AG10803 (cell line): ENCODE measurements around the gene UCN3.

Experiments used
- DNase-seq: peaks from one replicate; pipeline ENCODE4 v3.0.0; 2010; ENCODE audit warnings: low read depth
- H3K4me3 ChIP-seq: 2 replicates; pipeline ENCODE4 v1.5.1; 2011; ENCODE audit warnings: mild to moderate bottlenecking, low read length, control low read depth
- CTCF ChIP-seq: conservative IDR thresholded peaks from 2 replicates; pipeline ENCODE4 v1.5.1; 2011; ENCODE audit warnings: mild to moderate bottlenecking, low read length, control low read depth, inconsistent platforms

The UCN3 gene

GRCh38 chr10:5418584-5418983 is 53.8 kb downstream of the UCN3 start:
- no peak for TF ChIP-seq CTCF
- DNase-seq = no peak
- no peak overlapping the region for H3K4me3 ChIP-seq

GRCh38 chr10:5419466-5420094 is 54.8 kb downstream of the UCN3 start:
- no peak for TF ChIP-seq CTCF
- peak; percentile 18 for DNase-seq
- no peak overlapping the region for H3K4me3 ChIP-seq

- DNase-seq = peak; percentile 65
- no peak overlapping the region for H3K4me3 ChIP-seq
- TF ChIP-seq CTCF = no peak
Measured at GRCh38 chr10:5423771-5424170, 59.0 kb downstream of the UCN3 start.
